ENCODE measurements around the gene VLDLR.

VLDLR gene

GRCh38 chr9:2602704-2603116, 18.9 kb upstream of the VLDLR start:
- Histone ChIP-seq H3K4me3 (ENCODE audit: low read depth in 1 of 2, low read length in 2 of 2) (no peak overlapping the region), H3K9me3 (ENCODE audit: low read length) (no peaks in the 10 kb centered on the region), H3K27ac (ENCODE audit: low read depth, low read length) (no peak overlapping the region), H3K9ac (ENCODE audit: low read length) (no peak overlapping the region), H3K4me1 (ENCODE audit: insufficient read depth, low read length) (no peaks in the 10 kb centered on the region), H3K36me3 (ENCODE audit: insufficient read depth, low read length) (no peaks in the 10 kb centered on the region), H3K27me3 (ENCODE audit: control insufficient read depth in 1 of 2, insufficient read depth in 2 of 2, low read length in 2 of 2) (no peaks in the 10 kb centered on the region)

GRCh38 chr9:2603621-2604020, 18.0 kb upstream of the VLDLR start:
- Histone ChIP-seq H3K36me3 (ENCODE audit: insufficient read depth, low read length) (no peaks in the 10 kb centered on the region), H3K27me3 (ENCODE audit: control insufficient read depth in 1 of 2, insufficient read depth in 2 of 2, low read length in 2 of 2) (no peaks in the 10 kb centered on the region), H3K4me3 (ENCODE audit: low read depth in 1 of 2, low read length in 2 of 2) (no peak overlapping the region), H3K9ac (ENCODE audit: low read length) (no peak overlapping the region), H3K9me3 (ENCODE audit: low read length) (no peaks in the 10 kb centered on the region), H3K27ac (ENCODE audit: low read depth, low read length) (no peak overlapping the region), H3K4me1 (ENCODE audit: insufficient read depth, low read length) (no peaks in the 10 kb centered on the region)

- no peak overlapping the region for H3K9ac ChIP-seq (ENCODE audit: low read length)
- no peaks in the 10 kb centered on the region for H3K27me3 ChIP-seq (ENCODE audit: control insufficient read depth in 1 of 2, insufficient read depth in 2 of 2, low read length in 2 of 2)
- H3K4me3 ChIP-seq (ENCODE audit: low read depth in 1 of 2, low read length in 2 of 2): no peak overlapping the region
- no peak overlapping the region for H3K27ac ChIP-seq (ENCODE audit: low read depth, low read length)
- no peaks in the 10 kb centered on the region for H3K9me3 ChIP-seq (ENCODE audit: low read length)
- H3K4me1 ChIP-seq (ENCODE audit: insufficient read depth, low read length): no peaks in the 10 kb centered on the region
- H3K36me3 ChIP-seq (ENCODE audit: insufficient read depth, low read length): no peaks in the 10 kb centered on the region
These were observed 16.3 kb upstream of the VLDLR start for GRCh38 chr9:2605246-2605645.

GRCh38 chr9:2608276-2608675, 13.3 kb upstream of the VLDLR start:
- no peaks in the 10 kb centered on the region for H3K9me3 ChIP-seq (ENCODE audit: low read length)
- no peaks in the 10 kb centered on the region for H3K36me3 ChIP-seq (ENCODE audit: insufficient read depth, low read length)
- H3K27ac ChIP-seq (ENCODE audit: low read depth, low read length): no peak overlapping the region
- H3K4me3 ChIP-seq (ENCODE audit: low read depth in 1 of 2, low read length in 2 of 2): no peak overlapping the region
- no peaks in the 10 kb centered on the region for H3K4me1 ChIP-seq (ENCODE audit: insufficient read depth, low read length)
- no peak overlapping the region for H3K9ac ChIP-seq (ENCODE audit: low read length)
- H3K27me3 ChIP-seq (ENCODE audit: control insufficient read depth in 1 of 2, insufficient read depth in 2 of 2, low read length in 2 of 2): no peaks in the 10 kb centered on the region

GRCh38 chr9:2610985-2611384, 10.6 kb upstream of the VLDLR start:
- no peaks in the 10 kb centered on the region for H3K4me1 ChIP-seq (ENCODE audit: insufficient read depth, low read length)
- no peak overlapping the region for H3K4me3 ChIP-seq (ENCODE audit: low read depth in 1 of 2, low read length in 2 of 2)
- no peaks in the 10 kb centered on the region for H3K9me3 ChIP-seq (ENCODE audit: low read length)
- H3K9ac ChIP-seq (ENCODE audit: low read length): no peak overlapping the region
- no peaks in the 10 kb centered on the region for H3K27me3 ChIP-seq (ENCODE audit: control insufficient read depth in 1 of 2, insufficient read depth in 2 of 2, low read length in 2 of 2)
- H3K27ac ChIP-seq (ENCODE audit: low read depth, low read length): no peak overlapping the region
- no peaks in the 10 kb centered on the region for H3K36me3 ChIP-seq (ENCODE audit: insufficient read depth, low read length)

GRCh38 chr9:2611961-2612360, 9.6 kb upstream of the VLDLR start:
- no peaks in the 10 kb centered on the region for H3K4me1 ChIP-seq (ENCODE audit: insufficient read depth, low read length)
- no peak overlapping the region for H3K27ac ChIP-seq (ENCODE audit: low read depth, low read length)
- H3K4me3 ChIP-seq (ENCODE audit: low read depth in 1 of 2, low read length in 2 of 2): no peak overlapping the region
- no peak overlapping the region for H3K9ac ChIP-seq (ENCODE audit: low read length)
- H3K36me3 ChIP-seq (ENCODE audit: insufficient read depth, low read length): no peaks in the 10 kb centered on the region
- no peaks in the 10 kb centered on the region for H3K27me3 ChIP-seq (ENCODE audit: control insufficient read depth in 1 of 2, insufficient read depth in 2 of 2, low read length in 2 of 2)
- no peaks in the 10 kb centered on the region for H3K9me3 ChIP-seq (ENCODE audit: low read length)

GRCh38 chr9:2613730-2614271, 7.8 kb upstream of the VLDLR start:
- H3K27ac ChIP-seq (ENCODE audit: low read depth, low read length): no peak overlapping the region
- H3K36me3 ChIP-seq (ENCODE audit: insufficient read depth, low read length): no peaks in the 10 kb centered on the region
- H3K4me1 ChIP-seq (ENCODE audit: insufficient read depth, low read length): no peaks in the 10 kb centered on the region
- no peaks in the 10 kb centered on the region for H3K27me3 ChIP-seq (ENCODE audit: control insufficient read depth in 1 of 2, insufficient read depth in 2 of 2, low read length in 2 of 2)
- H3K4me3 ChIP-seq (ENCODE audit: low read depth in 1 of 2, low read length in 2 of 2): no peak overlapping the region
- H3K9ac ChIP-seq (ENCODE audit: low read length): no peak overlapping the region
- H3K9me3 ChIP-seq (ENCODE audit: low read length): no peaks in the 10 kb centered on the region

GRCh38 chr9:2615497-2615896, 6.1 kb upstream of the VLDLR start:
- no peaks in the 10 kb centered on the region for H3K36me3 ChIP-seq (ENCODE audit: insufficient read depth, low read length)
- no peaks in the 10 kb centered on the region for H3K4me1 ChIP-seq (ENCODE audit: insufficient read depth, low read length)
- no peaks in the 10 kb centered on the region for H3K27me3 ChIP-seq (ENCODE audit: control insufficient read depth in 1 of 2, insufficient read depth in 2 of 2, low read length in 2 of 2)
- no peaks in the 10 kb centered on the region for H3K9me3 ChIP-seq (ENCODE audit: low read length)
- no peak overlapping the region for H3K4me3 ChIP-seq (ENCODE audit: low read depth in 1 of 2, low read length in 2 of 2)
- H3K9ac ChIP-seq (ENCODE audit: low read length): no peak overlapping the region
- no peak overlapping the region for H3K27ac ChIP-seq (ENCODE audit: low read depth, low read length)

- Histone ChIP-seq H3K4me1 (ENCODE audit: insufficient read depth, low read length) (peaks cover 6% of the 10 kb centered on the region), H3K9ac (ENCODE audit: low read length) (no peak overlapping the region), H3K4me3 (ENCODE audit: low read depth in 1 of 2, low read length in 2 of 2) (no peak overlapping the region), H3K27ac (ENCODE audit: low read depth, low read length) (no peak overlapping the region), H3K27me3 (ENCODE audit: control insufficient read depth in 1 of 2, insufficient read depth in 2 of 2, low read length in 2 of 2) (no peaks in the 10 kb centered on the region), H3K9me3 (ENCODE audit: low read length) (no peaks in the 10 kb centered on the region), H3K36me3 (ENCODE audit: insufficient read depth, low read length) (no peaks in the 10 kb centered on the region)
These were observed 4.8 kb upstream of the VLDLR start for GRCh38 chr9:2616692-2617377.

GRCh38 chr9:2618289-2618688, 3.3 kb upstream of the VLDLR start:
- no peak overlapping the region for H3K27ac ChIP-seq (ENCODE audit: low read depth, low read length)
- H3K36me3 ChIP-seq (ENCODE audit: insufficient read depth, low read length): no peaks in the 10 kb centered on the region
- H3K4me3 ChIP-seq (ENCODE audit: low read depth in 1 of 2, low read length in 2 of 2): no peak overlapping the region
- H3K27me3 ChIP-seq (ENCODE audit: control insufficient read depth in 1 of 2, insufficient read depth in 2 of 2, low read length in 2 of 2): peaks cover 0 to 4% of the 10 kb centered on the region in 2 donors
- H3K9me3 ChIP-seq (ENCODE audit: low read length): no peaks in the 10 kb centered on the region
- no peak overlapping the region for H3K9ac ChIP-seq (ENCODE audit: low read length)
- H3K4me1 ChIP-seq (ENCODE audit: insufficient read depth, low read length): peaks cover 6% of the 10 kb centered on the region

GRCh38 chr9:2620919-2621721, 467 bp upstream of the VLDLR start:
- Histone ChIP-seq H3K36me3 (ENCODE audit: insufficient read depth, low read length) (no peaks in the 10 kb centered on the region), H3K4me1 (ENCODE audit: insufficient read depth, low read length) (peaks cover 6% of the 10 kb centered on the region), H3K9ac (ENCODE audit: low read length) (no peak overlapping the region), H3K27ac (ENCODE audit: low read depth, low read length) (peak overlapping the region; percentile 0), H3K4me3 (ENCODE audit: low read depth in 1 of 2, low read length in 2 of 2) (peak overlapping the region; percentile 55 to 67), H3K27me3 (ENCODE audit: control insufficient read depth in 1 of 2, insufficient read depth in 2 of 2, low read length in 2 of 2) (peaks cover 0 to 4% of the 10 kb centered on the region in 2 donors), H3K9me3 (ENCODE audit: low read length) (no peaks in the 10 kb centered on the region)

Measured in muscle layer of colon (tissue), 2 donors.